Astrocyte (in vitro differentiated cells and primary cell): ENCODE results near the gene PAK2.

ENCODE experiments used
- EZH2 ChIP-seq: IDR thresholded peaks from 2 replicates; pipeline ENCODE4 v1.6.1; 2012; ENCODE audit warnings: mild to moderate bottlenecking, low read length, inconsistent platforms; ENCODE audit not compliant: insufficient read depth
- TF ChIP-seq, protein P1 (sequence below): IDR thresholded peaks from 2 replicates; pipeline ENCODE4 v1.5.1; 2011; ENCODE audit warnings: low read depth, mild to moderate bottlenecking, inconsistent platforms, low read length, moderate library complexity; ENCODE audit not compliant: insufficient read depth

DNA sequence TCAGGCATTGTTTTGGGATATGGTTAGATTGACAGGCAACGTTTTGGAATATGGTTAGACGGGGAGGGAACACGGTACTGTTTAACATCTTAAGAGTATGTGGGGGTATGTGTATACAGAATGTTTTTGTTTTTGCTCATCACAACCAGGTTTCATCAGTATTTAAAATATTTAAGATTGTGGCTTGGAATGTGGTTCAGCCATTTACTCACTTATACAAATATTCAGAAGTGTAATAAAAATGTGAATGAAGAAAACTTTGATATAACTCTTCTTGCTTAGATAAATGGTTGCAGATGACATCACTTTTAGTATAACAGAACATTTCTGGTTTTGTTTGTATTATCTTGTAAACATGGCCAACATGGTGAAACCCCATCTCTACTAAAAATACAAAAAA lies 3.9 kb upstream of the PAK2 start:
- TF ChIP-seq, protein P1, sequence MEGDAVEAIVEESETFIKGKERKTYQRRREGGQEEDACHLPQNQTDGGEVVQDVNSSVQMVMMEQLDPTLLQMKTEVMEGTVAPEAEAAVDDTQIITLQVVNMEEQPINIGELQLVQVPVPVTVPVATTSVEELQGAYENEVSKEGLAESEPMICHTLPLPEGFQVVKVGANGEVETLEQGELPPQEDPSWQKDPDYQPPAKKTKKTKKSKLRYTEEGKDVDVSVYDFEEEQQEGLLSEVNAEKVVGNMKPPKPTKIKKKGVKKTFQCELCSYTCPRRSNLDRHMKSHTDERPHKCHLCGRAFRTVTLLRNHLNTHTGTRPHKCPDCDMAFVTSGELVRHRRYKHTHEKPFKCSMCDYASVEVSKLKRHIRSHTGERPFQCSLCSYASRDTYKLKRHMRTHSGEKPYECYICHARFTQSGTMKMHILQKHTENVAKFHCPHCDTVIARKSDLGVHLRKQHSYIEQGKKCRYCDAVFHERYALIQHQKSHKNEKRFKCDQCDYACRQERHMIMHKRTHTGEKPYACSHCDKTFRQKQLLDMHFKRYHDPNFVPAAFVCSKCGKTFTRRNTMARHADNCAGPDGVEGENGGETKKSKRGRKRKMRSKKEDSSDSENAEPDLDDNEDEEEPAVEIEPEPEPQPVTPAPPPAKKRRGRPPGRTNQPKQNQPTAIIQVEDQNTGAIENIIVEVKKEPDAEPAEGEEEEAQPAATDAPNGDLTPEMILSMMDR = no peak
- TF ChIP-seq EZH2 = no peak
